Esophagus muscularis mucosa (tissue), 4 donors: ENCODE data around the gene ELAVL1. TPM values are rescaled to one million over a fixed set of nuclear protein-coding genes. Genes with fewer than 3 reads are reported as not detected.

Source experiments
- DNase-seq: peaks from one replicate; pipeline ENCODE4 v3.0.0-alpha.2; 2017; ENCODE audit errors: extremely low spot score
- H3K27ac ChIP-seq, 4 donors: fragments of 200-600 bp; sonication (generic); replicated peaks in 1 of 4; 1 replicate in 3 of 4; 2 replicates in 1 of 4; pipeline ENCODE4 v1.5.1; 2016 to 2019; ENCODE audit warnings: mild to moderate bottlenecking in 1 of 4
- H3K27me3 ChIP-seq, 4 donors: fragments of 200-600 bp; sonication (generic); one replicate each; pipeline versions ENCODE4 v1.5.1 to v1.6.0; 2016 to 2019
- H3K36me3 ChIP-seq, 4 donors: fragments of 200-600 bp; sonication (generic); one replicate each; pipeline ENCODE4 v1.5.1; 2016 to 2019
- H3K4me1 ChIP-seq, 4 donors: fragments of 200-600 bp; sonication (generic); one replicate each; pipeline ENCODE4 v1.5.1; 2016 to 2019
- H3K4me3 ChIP-seq, 4 donors: fragments of 200-600 bp; sonication (generic); 1 replicate in 2 of 4; 2 replicates in 2 of 4; pipeline ENCODE4 v1.5.1; 2016 to 2019; ENCODE audit warnings: mild to moderate bottlenecking in 4 of 4, moderate library complexity in 1 of 4
- H3K9me3 ChIP-seq, 4 donors: fragments of 200-600 bp; sonication (generic); 1 replicate in 3 of 4; 2 replicates in 1 of 4; pipeline ENCODE4 v1.5.1; 2016 to 2019
- EP300 ChIP-seq: sonication (generic); formaldehyde crosslinking; IDR thresholded peaks from one replicate; pipeline ENCODE4 v1.6.1; 2017; ENCODE audit warnings: antibody characterized with exemption
- POLR2A ChIP-seq: fragments of 450-650 bp; IDR thresholded peaks from one replicate; pipeline ENCODE4 v1.6.1; 2017; ENCODE audit warnings: antibody characterized with exemption, moderate library complexity, mild to moderate bottlenecking, low read depth
- POLR2AphosphoS5 ChIP-seq, 2 donors: sonication (generic); formaldehyde crosslinking; IDR thresholded peaks; one replicate each; pipeline ENCODE4 v1.6.1; 2017; ENCODE audit warnings: antibody characterized with exemption in 2 of 2
- WGBS: methylation state at CpG from one replicate; pipeline ENCODE4 v1.1.5; 2018; 5-methylcytosine and 5-hydroxymethylcytosine counted together
- intact Hi-C: fragments of 100-400 bp; cut with DNase I; formaldehyde crosslinking; loops from one replicate; pipeline ENCODE4 v1.15.1; 2023
- total RNA-seq, 4 donors: library from RNA; depleted of rRNA; stranded (reverse); fragments of >200 nt; gene quantifications; one replicate each; pipeline versions ENCODE4 v1.1.0 to v1.2.1, GENCODE V29; 2016
- TF ChIP-seq, protein P1 (sequence below), 3 experiments: fragments of 200-600 bp in 2 of 3; fragments of 450-650 bp in 1 of 3; sonication (generic) in 2 of 3; IDR thresholded peaks; one replicate each; pipeline ENCODE4 v1.5.1; 2017 to 2019; ENCODE audit warnings: antibody characterized with exemption in 3 of 3, mild to moderate bottlenecking in 2 of 3, moderate library complexity in 1 of 3

ELAVL1 gene
- total RNA-seq, 4 donors from 2014 or later = 27.0 to 49.1 (median 38.3) TPM

GRCh38 chr19:7999376-7999775, 6.1 kb downstream of the ELAVL1 start:
- Histone ChIP-seq H3K27me3 (no peaks in the 10 kb centered on the region), H3K4me3 (no peak overlapping the region), H3K4me1 (peaks cover 65 to 79% (median 71%) of the 10 kb centered on the region in 4 donors), H3K27ac (no peak overlapping the region), H3K36me3 (peaks cover 0 to 11% (median 5%) of the 10 kb centered on the region in 4 donors), H3K9me3 (no peaks in the 10 kb centered on the region)
- intact Hi-C loops = no loop called here
- 100% methylated on average over 4 of the region's 4 CpGs for WGBS
- TF ChIP-seq, protein P1, sequence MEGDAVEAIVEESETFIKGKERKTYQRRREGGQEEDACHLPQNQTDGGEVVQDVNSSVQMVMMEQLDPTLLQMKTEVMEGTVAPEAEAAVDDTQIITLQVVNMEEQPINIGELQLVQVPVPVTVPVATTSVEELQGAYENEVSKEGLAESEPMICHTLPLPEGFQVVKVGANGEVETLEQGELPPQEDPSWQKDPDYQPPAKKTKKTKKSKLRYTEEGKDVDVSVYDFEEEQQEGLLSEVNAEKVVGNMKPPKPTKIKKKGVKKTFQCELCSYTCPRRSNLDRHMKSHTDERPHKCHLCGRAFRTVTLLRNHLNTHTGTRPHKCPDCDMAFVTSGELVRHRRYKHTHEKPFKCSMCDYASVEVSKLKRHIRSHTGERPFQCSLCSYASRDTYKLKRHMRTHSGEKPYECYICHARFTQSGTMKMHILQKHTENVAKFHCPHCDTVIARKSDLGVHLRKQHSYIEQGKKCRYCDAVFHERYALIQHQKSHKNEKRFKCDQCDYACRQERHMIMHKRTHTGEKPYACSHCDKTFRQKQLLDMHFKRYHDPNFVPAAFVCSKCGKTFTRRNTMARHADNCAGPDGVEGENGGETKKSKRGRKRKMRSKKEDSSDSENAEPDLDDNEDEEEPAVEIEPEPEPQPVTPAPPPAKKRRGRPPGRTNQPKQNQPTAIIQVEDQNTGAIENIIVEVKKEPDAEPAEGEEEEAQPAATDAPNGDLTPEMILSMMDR (IDR thresholded peaks at IDR 0.05) = no peak
- no peak for TF ChIP-seq POLR2A
- no peak for TF ChIP-seq POLR2AphosphoS5 (IDR thresholded peaks at IDR 0.05)
- no peak for TF ChIP-seq EP300
- no peak for DNase-seq

DNA sequence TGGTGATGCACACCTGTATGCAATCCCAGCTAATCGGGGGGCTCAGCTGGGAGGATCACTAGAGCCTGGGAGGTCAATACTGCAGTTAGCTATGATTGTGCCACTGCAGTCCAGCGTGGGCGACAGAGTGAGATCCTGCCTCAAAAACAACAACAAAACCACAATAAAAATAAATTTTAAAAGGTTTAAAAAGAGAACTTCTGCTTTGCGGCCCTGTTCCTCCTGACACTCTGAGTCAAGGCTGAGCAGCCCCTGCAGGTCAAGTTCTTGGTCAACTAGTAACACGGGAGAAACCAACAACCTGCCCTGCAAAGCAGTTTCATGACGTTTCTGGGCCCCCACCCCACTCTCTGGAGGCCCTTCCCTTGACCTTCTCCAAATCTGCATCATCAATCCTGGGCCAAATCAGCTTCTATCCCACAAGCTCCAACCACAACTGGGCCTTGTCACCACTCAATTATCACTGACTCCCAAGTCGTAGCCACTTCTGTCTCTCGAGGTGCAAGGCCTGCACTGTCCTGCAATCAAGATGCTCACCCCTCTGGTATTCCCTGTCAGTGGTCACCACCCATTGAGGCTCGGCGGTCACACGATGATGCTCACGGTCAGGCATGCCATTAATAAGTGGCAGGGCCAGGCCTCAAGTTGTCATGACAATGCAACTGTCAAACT, 7.5 kb downstream of the ELAVL1 start:
- TF ChIP-seq POLR2A (no peak), EP300 (no peak), POLR2AphosphoS5 (IDR thresholded peaks at IDR 0.05) (no peak)
- TF ChIP-seq, protein P1 (IDR thresholded peaks at IDR 0.05) = no peak
- Histone ChIP-seq H3K4me3 (no peak overlapping the region), H3K9me3 (no peaks in the 10 kb centered on the region), H3K36me3 (peaks cover 0 to 11% (median 5%) of the 10 kb centered on the region in 4 donors), H3K27ac (no peak overlapping the region), H3K27me3 (no peaks in the 10 kb centered on the region), H3K4me1 (peaks cover 65 to 79% (median 68%) of the 10 kb centered on the region in 4 donors)
- 77% methylated on average over 12 of the region's 12 CpGs for WGBS
- intact Hi-C loops = no loop called here
- DNase-seq = no peak

DNA sequence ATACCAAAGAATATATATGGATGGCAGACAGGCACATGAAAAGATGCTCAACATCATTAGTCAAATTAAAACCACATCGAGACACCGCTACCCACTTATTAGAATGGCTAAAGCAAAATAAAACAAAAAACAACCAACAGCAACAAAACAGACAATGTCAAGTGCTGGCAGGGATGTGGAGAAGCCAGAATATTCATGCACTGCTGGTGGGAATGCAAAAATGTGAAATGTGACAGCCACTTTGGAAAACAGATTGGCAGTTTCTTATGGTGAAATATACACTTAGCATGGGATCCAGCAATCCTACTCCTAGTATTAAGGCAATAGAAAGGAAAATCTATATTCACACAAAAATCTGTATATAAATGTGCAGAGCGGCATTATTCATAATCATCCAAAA, 8.6 kb downstream of the ELAVL1 start:
- Histone ChIP-seq H3K27me3 (no peaks in the 10 kb centered on the region), H3K27ac (no peak overlapping the region), H3K36me3 (peaks cover 0 to 11% (median 8%) of the 10 kb centered on the region in 4 donors), H3K4me1 (peaks cover 55 to 78% (median 58%) of the 10 kb centered on the region in 4 donors), H3K4me3 (no peak overlapping the region), H3K9me3 (no peaks in the 10 kb centered on the region)
- WGBS = 94% methylated on average over 3 of the region's 3 CpGs
- intact Hi-C loops = no loop called here
- TF ChIP-seq EP300 (no peak), POLR2A (no peak), POLR2AphosphoS5 (IDR thresholded peaks at IDR 0.05) (no peak)
- TF ChIP-seq, protein P1 (IDR thresholded peaks at IDR 0.05) = no peak
- DNase-seq = no peak

DNA sequence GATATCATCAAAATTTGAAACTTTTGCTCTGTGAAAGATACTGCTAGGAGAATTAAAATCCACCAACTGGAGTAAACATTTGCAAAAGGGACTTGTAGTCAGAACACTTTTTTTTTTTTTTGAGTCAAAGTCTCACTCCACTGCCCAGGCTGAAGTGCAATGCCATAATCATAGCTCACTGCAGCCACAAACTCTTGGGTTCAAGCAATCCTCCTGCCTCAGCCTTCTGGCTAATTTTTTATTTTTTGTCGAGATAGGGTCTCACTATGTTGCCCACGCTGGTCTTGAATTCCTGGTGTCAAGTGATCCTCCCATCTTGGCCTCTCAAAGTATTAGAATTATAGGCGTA, 9.7 kb downstream of the ELAVL1 start:
- WGBS = 97% methylated on average over 3 of the region's 3 CpGs
- no peak overlapping the region for H3K4me3 ChIP-seq
- DNase-seq = no peak
- peaks cover 8 to 20% (median 17%) of the 10 kb centered on the region in 4 donors for H3K36me3 ChIP-seq
- H3K27ac ChIP-seq = no peak overlapping the region
- H3K9me3 ChIP-seq = no peaks in the 10 kb centered on the region
- intact Hi-C loops = no loop called here
- TF ChIP-seq EP300 (no peak), POLR2AphosphoS5 (IDR thresholded peaks at IDR 0.05) (no peak), POLR2A (no peak)
- TF ChIP-seq, protein P1 (IDR thresholded peaks at IDR 0.05) = no peak
- peaks cover 44 to 67% (median 47%) of the 10 kb centered on the region in 4 donors for H3K4me1 ChIP-seq
- H3K27me3 ChIP-seq = no peaks in the 10 kb centered on the region
